GM10248 (cell line): Measurements from ENCODE around the gene RSRC1.
"Not testable (repeated sequence)": the region's sequence is repeated elsewhere in the genome, so short reads cannot be mapped to it uniquely, and the experiment has no call there.

Source experiments
- CTCF ChIA-PET: fragments of 300-600 bp; sonication (Branson Sonifier 250); formaldehyde crosslinking; extraction: SDS; loops from one replicate; lab custom pipeline; 2021; ENCODE audit warnings: antibody characterized with exemption; lab: Yijun Ruan, JAX
- POLR2A ChIA-PET: fragments of 350-650 bp; sonication (Branson Sonifier 250); formaldehyde crosslinking; extraction: SDS; loops from one replicate; lab custom pipeline; 2020; ENCODE audit warnings: antibody characterized with exemption; lab: Yijun Ruan, JAX
- DNase-seq: peaks from one replicate; pipeline ENCODE4 v3.0.0; 2012; ENCODE audit errors: extremely low spot score
- CTCF ChIP-seq: IDR thresholded peaks from 2 replicates; pipeline ENCODE4 v1.5.1; 2012; ENCODE audit warnings: mild to moderate bottlenecking, low read depth; ENCODE audit errors: extremely low read depth, missing control alignments, control extremely low read depth

The RSRC1 gene

GRCh38 chr3:158506456-158506855, 396.6 kb downstream of the RSRC1 start:
- ChIA-PET POLR2A (no interaction called here), CTCF (no interaction called here)

GRCh38 chr3:158508481-158508880, 398.6 kb downstream of the RSRC1 start:
- ChIA-PET POLR2A (no interaction called here), CTCF (no interaction called here)
- TF ChIP-seq CTCF, result no peak
- no peak for DNase-seq

More at GRCh38 chr3:158506456-158506855, 396.6 kb downstream of the RSRC1 start:
- DNase-seq, result no peak
- no peak for TF ChIP-seq CTCF

- ChIA-PET CTCF (no interaction called here), POLR2A (no interaction called here)
- TF ChIP-seq CTCF, result no peak
- DNase-seq, result no peak
Observed at GRCh38 chr3:158509891-158510290, 400.0 kb downstream of the RSRC1 start.

- POLR2A ChIA-PET, CTCF ChIA-PET, DNase-seq: not testable (repeated sequence)
Observed at GRCh38 chr3:158516729-158517128, 406.8 kb downstream of the RSRC1 start.

GRCh38 chr3:158519776-158520175, 409.9 kb downstream of the RSRC1 start:
- no peak for DNase-seq
- ChIA-PET CTCF (interaction anchor here (1.4 kb wide), 1 partner anchor 15 kb away, joined by 3 read pairs; no protein-coding TSS in a partner anchor), POLR2A (no interaction called here)
- TF ChIP-seq CTCF, result no peak

- no peak for TF ChIP-seq CTCF
- ChIA-PET CTCF (no interaction called here), POLR2A (no interaction called here)
- no peak for DNase-seq
Observed at GRCh38 chr3:158520433-158520832, 410.5 kb downstream of the RSRC1 start.

GRCh38 chr3:158522221-158523136, 412.6 kb downstream of the RSRC1 start:
- no peak for TF ChIP-seq CTCF
- no peak for DNase-seq
- CTCF ChIA-PET, result interaction anchor here (1.1 to 1.5 kb wide), 2 partner anchors 7 to 8 kb away, joined by 3 to 4 read pairs; no protein-coding TSS in a partner anchor
- POLR2A ChIA-PET, result no interaction called here
